Tibial nerve (tissue), 4 donors: ENCODE data around the gene KCNIP3. TPM values are rescaled to one million over a fixed set of nuclear protein-coding genes. Genes with fewer than 3 reads are reported as not detected.

Source experiments
- DNase-seq, 2 donors: peaks; one replicate each; pipeline ENCODE4 v3.0.0-alpha.2; 2019; ENCODE audit warnings: low spot score in 2 of 2
- H3K27ac ChIP-seq, 4 donors: fragments of 200-600 bp; sonication (generic) in 3 of 4; one replicate each; pipeline ENCODE4 v1.5.1; 2017 to 2019; ENCODE audit warnings: mild to moderate bottlenecking in 1 of 4
- H3K27me3 ChIP-seq, 2 donors: fragments of 200-600 bp; sonication (generic) in 1 of 2; one replicate each; pipeline versions ENCODE4 v1.5.1 to v1.6.0; 2017 to 2019
- H3K36me3 ChIP-seq, 3 donors: fragments of 200-600 bp; sonication (generic); one replicate each; pipeline ENCODE4 v1.5.1; 2018 to 2019
- H3K4me1 ChIP-seq, 4 donors: fragments of 200-600 bp; sonication (generic) in 3 of 4; one replicate each; pipeline ENCODE4 v1.5.1; 2017 to 2019
- H3K4me3 ChIP-seq, 4 donors: fragments of 200-600 bp; sonication (generic) in 3 of 4; one replicate each; pipeline ENCODE4 v1.5.1; 2017 to 2019; ENCODE audit warnings: mild to moderate bottlenecking in 1 of 4, moderate library complexity in 1 of 4
- H3K9me3 ChIP-seq, 4 donors: fragments of 200-600 bp; sonication (generic) in 3 of 4; one replicate each; pipeline ENCODE4 v1.5.1; 2017 to 2019
- CTCF ChIP-seq, 5 experiments: fragments of 200-600 bp in 3 of 5; fragments of 450-650 bp in 2 of 5; sonication (generic) in 3 of 5; IDR thresholded peaks; one replicate each; pipeline ENCODE4 v1.5.1; 2016 to 2019; ENCODE audit warnings: antibody characterized with exemption in 5 of 5, mild to moderate bottlenecking in 3 of 5, moderate library complexity in 2 of 5
- EP300 ChIP-seq, 2 donors: sonication (generic); formaldehyde crosslinking; IDR thresholded peaks; one replicate each; pipeline ENCODE4 v1.6.1; 2017; ENCODE audit warnings: antibody characterized with exemption in 2 of 2, mild to moderate bottlenecking in 1 of 2
- POLR2A ChIP-seq, 2 donors: fragments of 450-650 bp; IDR thresholded peaks; one replicate each; pipeline ENCODE4 v1.6.1; 2017; ENCODE audit warnings: antibody characterized with exemption in 2 of 2, mild to moderate bottlenecking in 2 of 2, moderate library complexity in 2 of 2
- WGBS, 2 donors: methylation state at CpG; one replicate each; pipeline ENCODE4 v1.1.5; 2018; 5-methylcytosine and 5-hydroxymethylcytosine counted together
- total RNA-seq, 4 donors: library from RNA; depleted of rRNA; stranded (reverse); fragments of >200 nt; gene quantifications; one replicate each; pipeline ENCODE4 v1.1.0, GENCODE V29; 2016

Gene KCNIP3
- total RNA-seq, 4 donors from 2014 or later, result 35.1 to 90.8 (median 50.2) TPM

GRCh38 chr2:95345081-95345562, 48.0 kb downstream of the KCNIP3 start:
- Histone ChIP-seq H3K4me3 (peak overlapping the region; percentile 52 to 84 (median 58)), H3K4me1 (peaks cover 0 to 35% (median 7%) of the 10 kb centered on the region in 4 donors), H3K27me3 (peaks cover 0 to 17% of the 10 kb centered on the region in 2 donors), H3K27ac (peak overlapping the region; percentile 44 to 92 (median 80)), H3K9me3 (no peaks in the 10 kb centered on the region), H3K36me3 (no peaks in the 10 kb centered on the region)
- TF ChIP-seq EP300 (IDR thresholded peaks at IDR 0.05) (no peak), CTCF (IDR thresholded peaks at IDR 0.05) (no peak), POLR2A (IDR thresholded peaks at IDR 0.05) (no peak)
- no peak for DNase-seq
- 13 to 16% methylated on average over 19 to 24 of the region's 24 CpGs for WGBS, 2 donors

- peak; percentile 76 for DNase-seq
- Histone ChIP-seq H3K36me3 (no peaks in the 10 kb centered on the region), H3K9me3 (no peaks in the 10 kb centered on the region), H3K4me1 (peaks cover 0 to 35% (median 7%) of the 10 kb centered on the region in 4 donors), H3K4me3 (peak overlapping the region; percentile 52 to 84 (median 58)), H3K27me3 (peaks cover 0 to 17% of the 10 kb centered on the region in 2 donors), H3K27ac (peak overlapping the region; percentile 44 to 92 (median 80))
- WGBS, 2 donors, result 1% methylated on average over 32 to 41 of the region's 65 CpGs
- peak; percentile 85 to 94 (median 88) for TF ChIP-seq CTCF (IDR thresholded peaks at IDR 0.05)
- peak in 1 of 2 donors; percentile 62 for TF ChIP-seq EP300 (IDR thresholded peaks at IDR 0.05)
- TF ChIP-seq POLR2A (IDR thresholded peaks at IDR 0.05), result no peak
Measured at GRCh38 chr2:95345563-95346230, 48.5 kb downstream of the KCNIP3 start.

- peak overlapping the region; percentile 52 to 84 (median 58) for H3K4me3 ChIP-seq
- peaks cover 0 to 17% of the 10 kb centered on the region in 2 donors for H3K27me3 ChIP-seq
- peaks cover 0 to 35% (median 7%) of the 10 kb centered on the region in 4 donors for H3K4me1 ChIP-seq
- DNase-seq, result peak; percentile 27 to 49
- 1% methylated on average over 30 of the region's 88 CpGs; no CpG with 5 or more reads in 1 of the 2 donors for WGBS, 2 donors
- TF ChIP-seq CTCF (IDR thresholded peaks at IDR 0.05) (no peak), POLR2A (IDR thresholded peaks at IDR 0.05) (no peak), EP300 (IDR thresholded peaks at IDR 0.05) (no peak)
- no peaks in the 10 kb centered on the region for H3K9me3 ChIP-seq
- no peaks in the 10 kb centered on the region for H3K36me3 ChIP-seq
- peak overlapping the region; percentile 44 to 92 (median 80) for H3K27ac ChIP-seq
Measured at GRCh38 chr2:95346231-95346737, 49.1 kb downstream of the KCNIP3 start.

- H3K9me3 ChIP-seq, result no peaks in the 10 kb centered on the region
- H3K27me3 ChIP-seq, result peaks cover 0 to 17% of the 10 kb centered on the region in 2 donors
- no peak for DNase-seq
- peak overlapping the region; percentile 39 to 84 (median 47) for H3K4me3 ChIP-seq
- H3K36me3 ChIP-seq, result no peaks in the 10 kb centered on the region
- TF ChIP-seq CTCF (IDR thresholded peaks at IDR 0.05) (peak in 1 of 5 experiments; percentile 9), POLR2A (IDR thresholded peaks at IDR 0.05) (no peak)
- peaks cover 0 to 35% (median 7%) of the 10 kb centered on the region in 4 donors for H3K4me1 ChIP-seq
- peak overlapping the region; percentile 47 to 86 (median 72) for H3K27ac ChIP-seq
- 35 to 43% methylated on average over 24 to 30 of the region's 78 CpGs for WGBS, 2 donors
Measured at GRCh38 chr2:95346738-95347671, 49.9 kb downstream of the KCNIP3 start.
